GM23338 (cell line): Measurements from ENCODE around the gene FILIP1L. TPM values are rescaled to one million over a fixed set of nuclear protein-coding genes. Genes with fewer than 3 reads are reported as not detected.

ENCODE experiments used
- ETS1 ChIP-seq: IDR thresholded peaks from 2 replicates; pipeline ENCODE4 v1.6.1; 2016; ENCODE audit warnings: antibody characterized with exemption
- NANOG ChIP-seq: IDR thresholded peaks from 2 replicates; pipeline ENCODE4 v1.6.1; 2016; ENCODE audit warnings: antibody characterized with exemption, borderline replicate concordance
- REST ChIP-seq: IDR thresholded peaks from one replicate; pipeline ENCODE4 v1.6.1; 2018; ENCODE audit warnings: antibody characterized with exemption; ENCODE audit not compliant: unreplicated experiment
- STAT1 ChIP-seq: IDR thresholded peaks from one replicate; pipeline ENCODE4 v1.6.1; 2016; ENCODE audit warnings: antibody characterized with exemption; ENCODE audit not compliant: unreplicated experiment
- ZNF462 ChIP-seq: fragments of 250-450 bp; sonication (Bioruptor Pico); IDR thresholded peaks from 2 replicates; pipeline ENCODE4 v1.5.0; 2020; ENCODE audit warnings: mild to moderate bottlenecking, moderate library complexity
- polyA plus RNA-seq: library from polyadenylated mRNA; unstranded; fragments of >200 nt; fragmentation: Nextera tagmentation; extraction: Ambion mirVana; gene quantifications from 2 replicates; pipeline ENCODE4 v1.2.1, GENCODE V29; 2016
- total RNA-seq: library from RNA; depleted of rRNA; stranded (reverse); fragments of >200 nt; shearing (Covaris generic); gene quantifications from 2 replicates; pipeline ENCODE4 v1.2.3, GENCODE V29; 2014

The FILIP1L gene
- total and polyA plus RNA-seq, 2 experiments from 2014 or later = 1.6 TPM; not detected in 1

- TF ChIP-seq ZNF462 = no peak
- no peak for TF ChIP-seq NANOG
- no peak for TF ChIP-seq REST
- TF ChIP-seq ETS1 = no peak
- TF ChIP-seq STAT1 = no peak
These were observed 174.4 kb downstream of the FILIP1L start (continued) for GRCh38 chr3:99939876-99940275.
